Fibroblast of lung (primary cell): ENCODE measurements around the gene RSAD1.

Experiments used
- CTCF ChIP-seq, 2 donors: IDR thresholded peaks in 1 of 2; conservative IDR thresholded peaks in 1 of 2; 1 replicate in 1 of 2; 2 replicates in 1 of 2; pipeline ENCODE4 v1.5.1; 2011 to 2012; ENCODE audit warnings: low read length in 2 of 2, control low read depth in 1 of 2, inconsistent platforms in 1 of 2, low read depth in 1 of 2, mild to moderate bottlenecking in 1 of 2
- EZH2 ChIP-seq: IDR thresholded peaks from 2 replicates; pipeline ENCODE4 v1.5.1; 2012; ENCODE audit warnings: low read length, control low read depth, mild to moderate bottlenecking; ENCODE audit errors: missing control alignments

DNA sequence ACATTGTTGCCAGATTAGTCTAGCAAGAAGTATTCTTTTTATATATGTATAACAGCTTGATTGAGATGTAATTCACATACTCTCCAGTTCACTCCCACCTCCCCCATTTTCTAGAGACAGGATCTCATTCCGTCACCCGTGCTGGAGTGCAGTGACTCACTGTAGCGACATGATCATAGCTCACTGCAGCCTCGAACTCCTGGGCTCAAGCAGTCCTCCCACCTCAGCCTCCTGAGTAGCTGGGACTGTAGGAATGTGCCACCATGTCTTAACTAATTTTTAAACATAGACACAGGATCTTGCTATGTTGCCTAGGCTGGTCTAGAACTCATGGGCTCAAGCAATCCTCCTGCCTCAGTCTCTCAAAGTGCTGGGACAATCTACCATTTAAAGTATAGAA is 3.3 kb upstream of the RSAD1 start:
- TF ChIP-seq CTCF (conservative IDR thresholded peaks at IDR 0.05 in 1 of 2, IDR thresholded peaks at IDR 0.05 in 1 of 2; ENCODE audit: low read depth in 1 of 2, low read length in 2 of 2): no peak
- no peak for TF ChIP-seq EZH2
